HepG2 (cell line): ENCODE data around the gene ZFHX3. TPM values are rescaled to one million over a fixed set of nuclear protein-coding genes. Genes with fewer than 3 reads are reported as not detected.
"Not testable (repeated sequence)": the region's sequence is repeated elsewhere in the genome, so short reads cannot be mapped to it uniquely, and the experiment has no call there.

ENCODE experiments used
- ATAC-seq: fragments of 200-7000 bp; cut with Tn5 transposase; 3 replicates; pipeline ENCODE4 v1.9.1; 2020; ENCODE audit warnings: mild to moderate bottlenecking, moderate library complexity
- BruUV-seq: library from RNA; stranded (reverse); fragments of 400-500 nt; replicated peaks from 2 replicates; lab custom pipeline; 2021; lab: Mats Ljungman, UMichigan
- CTCF ChIA-PET: fragments of 300-600 bp; formaldehyde crosslinking; extraction: SDS; loops from one replicate; lab custom pipeline; 2021; ENCODE audit warnings: low total read pairs, inconsistent platforms, low intra/inter-chr PET ratio; lab: Yijun Ruan, JAX
- POLR2A ChIA-PET: fragments of 350-600 bp; sonication (Branson Sonifier 250); formaldehyde crosslinking; loops from one replicate; lab custom pipeline; 2020; ENCODE audit warnings: antibody characterized with exemption, inconsistent platforms; lab: Yijun Ruan, JAX
- DNase-seq: peaks from one replicate; pipeline ENCODE4 v3.0.0-alpha.2; 2015; ENCODE audit warnings: low spot score
- FAIRE-seq: peaks from 3 replicates; lab custom pipeline; 2011; peaks lifted over from hg19 to GRCh38; lab: Jason Lieb, UNC
- H2AFZ ChIP-seq: one replicate; pipeline ENCODE4 v1.6.1; 2011; ENCODE audit warnings: low read length, inconsistent platforms
- H3K27ac ChIP-seq: fragments of 300-600 bp; 3 replicates; pipeline ENCODE4 v1.8.0; 2011; ENCODE audit warnings: mixed run types, mild to moderate bottlenecking, mixed read lengths, low read length, inconsistent platforms; ENCODE audit not compliant: insufficient read depth; ENCODE audit errors: extremely low read length
- H3K27me3 ChIP-seq, 2 experiments: fragments of 200-600 bp in 1 of 2; 2 replicates in 1 of 2; 3 replicates in 1 of 2; pipeline versions ENCODE4 v1.6.0 to v1.8.0; 2011; ENCODE audit warnings: low read length in 2 of 2, mild to moderate bottlenecking in 2 of 2, moderate library complexity in 2 of 2, inconsistent platforms in 1 of 2; ENCODE audit not compliant: insufficient read depth in 2 of 2, control insufficient read depth in 1 of 2
- H3K36me3 ChIP-seq, 2 experiments: fragments of 200-600 bp in 1 of 2; replicated peaks in 1 of 2; 2 replicates in 1 of 2; 3 replicates in 1 of 2; pipeline versions ENCODE4 v1.5.1 to v1.8.0; 2011; ENCODE audit warnings: low read length in 2 of 2, inconsistent platforms in 1 of 2; ENCODE audit not compliant: insufficient read depth in 2 of 2, control insufficient read depth in 1 of 2
- H3K4me1 ChIP-seq: 2 replicates; pipeline ENCODE4 v1.5.1; 2012; ENCODE audit warnings: low read length, inconsistent platforms; ENCODE audit not compliant: insufficient read depth
- H3K4me2 ChIP-seq: 2 replicates; pipeline ENCODE4 v1.6.0; 2011; ENCODE audit warnings: low read depth, low read length, inconsistent platforms
- H3K4me3 ChIP-seq, 3 experiments: fragments of 200-600 bp in 1 of 3; sonication (generic), shearing (Covaris generic) in 1 of 3; replicated peaks in 1 of 3; 2 replicates each; pipeline ENCODE4 v1.5.1; 2011 to 2016; ENCODE audit warnings: low read length in 3 of 3, inconsistent platforms in 2 of 3, low read depth in 2 of 3, mild to moderate bottlenecking in 2 of 3, control low read depth in 1 of 3, mixed read lengths in 1 of 3; ENCODE audit not compliant: insufficient read depth in 1 of 3
- H3K79me2 ChIP-seq: one replicate; pipeline ENCODE4 v1.6.1; 2011; ENCODE audit warnings: low read length, inconsistent platforms; ENCODE audit not compliant: insufficient read depth
- H3K9ac ChIP-seq: 2 replicates; pipeline ENCODE4 v1.6.0; 2011; ENCODE audit warnings: mild to moderate bottlenecking, low read depth, low read length, inconsistent platforms; ENCODE audit not compliant: insufficient read depth
- H3K9me3 ChIP-seq: 2 replicates; pipeline ENCODE4 v1.5.1; 2012; ENCODE audit warnings: mild to moderate bottlenecking, low read length
- H4K20me1 ChIP-seq: 2 replicates; pipeline ENCODE4 v1.6.0; 2011; ENCODE audit warnings: inconsistent platforms, mild to moderate bottlenecking, low read length, moderate library complexity; ENCODE audit not compliant: insufficient read depth
- CREB1 ChIP-seq, 2 experiments: fragments of 450-650 bp in 1 of 2; IDR thresholded peaks; 2 replicates each; pipeline ENCODE4 v1.6.1; 2016 to 2017; ENCODE audit warnings: control low read depth in 1 of 2, mild to moderate bottlenecking in 1 of 2, missing compliant biosample characterization in 1 of 2, missing genetic modification characterization in 1 of 2
- FOSL1 ChIP-seq: sonication (generic); formaldehyde crosslinking; IDR thresholded peaks from 2 replicates; pipeline ENCODE4 v1.9.0; 2021; ENCODE audit warnings: missing genetic modification reagents, borderline replicate concordance
- GFI1 ChIP-seq: sonication (generic); formaldehyde crosslinking; IDR thresholded peaks from 2 replicates; pipeline ENCODE4 v1.5.0; 2020; ENCODE audit warnings: missing genetic modification reagents, mild to moderate bottlenecking, borderline replicate concordance
- MAF1 ChIP-seq: sonication (generic); formaldehyde crosslinking; IDR thresholded peaks from 2 replicates; pipeline ENCODE4 v1.5.0; 2020; ENCODE audit warnings: missing genetic modification reagents, borderline replicate concordance
- SAFB2 ChIP-seq: sonication (generic); formaldehyde crosslinking; IDR thresholded peaks from 2 replicates; pipeline ENCODE4 v1.5.1; 2020; ENCODE audit warnings: missing genetic modification reagents, low read depth, mild to moderate bottlenecking, borderline replicate concordance
- ZFP36L2 ChIP-seq: sonication (generic); formaldehyde crosslinking; IDR thresholded peaks from 2 replicates; pipeline ENCODE4 v1.4.0; 2020; ENCODE audit warnings: missing genetic modification reagents
- ZNF552 ChIP-seq: sonication (generic); formaldehyde crosslinking; IDR thresholded peaks from 2 replicates; pipeline ENCODE4 v1.9.0; 2022; ENCODE audit warnings: missing genetic modification reagents, mild to moderate bottlenecking, borderline replicate concordance
- ZNF713 ChIP-seq: sonication (generic); formaldehyde crosslinking; IDR thresholded peaks from 2 replicates; pipeline ENCODE4 v1.4.0; 2020; ENCODE audit warnings: mild to moderate bottlenecking, missing genetic modification reagents
- WGBS: methylation state at CpG from one replicate; pipeline ENCODE4 v1.1.6; 2017; ENCODE audit warnings: low lambda C conversion rate; 5-methylcytosine and 5-hydroxymethylcytosine counted together
- in situ Hi-C: cut with HindIII; loops from 2 replicates; pipeline ENCODE4 v1.10.0; 2017; ENCODE audit warnings: low pct_unique_long_range_greater_than_20kb; ENCODE audit not compliant: extremely low pct_ligation_motif_present
- intact Hi-C: fragments of 100-400 bp; cut with micrococcal nuclease; formaldehyde crosslinking; loops from one replicate; pipeline ENCODE4 v1.10.0; 2022; ENCODE audit not compliant: unreplicated experiment
- polyA plus RNA-seq, 8 experiments: library from polyadenylated mRNA; depleted of rRNA in 3 of 8; stranded (reverse) in 7 of 8; unstranded in 1 of 8; fragments of >200 nt; fragmentation: Illumina TruSeq in 4 of 8; extraction: Trizol in 4 of 8; gene quantifications; 2 replicates each; pipeline versions ENCODE4 v1.2.1 to v1.2.3, GENCODE V29; 2011 to 2016; ENCODE audit warnings: low read depth in 4 of 8, missing spikeins in 1 of 8, mixed read lengths in 1 of 8; ENCODE audit not compliant: insufficient read depth in 1 of 8
- total RNA-seq, 5 experiments: library from RNA; depleted of rRNA; stranded (reverse); fragments of >200 nt; fragmentation: Illumina TruSeq; extraction: Trizol; gene quantifications; 2 replicates each; pipeline ENCODE4 v1.2.3, GENCODE V29; 2016; ENCODE audit warnings: low read depth in 1 of 5

Gene ZFHX3
- total and polyA plus RNA-seq, 2 of the 13 experiments (the other 11 are each of a cell fraction or from before 2014, with no cell fraction given): 5.0 to 6.0 TPM

DNA sequence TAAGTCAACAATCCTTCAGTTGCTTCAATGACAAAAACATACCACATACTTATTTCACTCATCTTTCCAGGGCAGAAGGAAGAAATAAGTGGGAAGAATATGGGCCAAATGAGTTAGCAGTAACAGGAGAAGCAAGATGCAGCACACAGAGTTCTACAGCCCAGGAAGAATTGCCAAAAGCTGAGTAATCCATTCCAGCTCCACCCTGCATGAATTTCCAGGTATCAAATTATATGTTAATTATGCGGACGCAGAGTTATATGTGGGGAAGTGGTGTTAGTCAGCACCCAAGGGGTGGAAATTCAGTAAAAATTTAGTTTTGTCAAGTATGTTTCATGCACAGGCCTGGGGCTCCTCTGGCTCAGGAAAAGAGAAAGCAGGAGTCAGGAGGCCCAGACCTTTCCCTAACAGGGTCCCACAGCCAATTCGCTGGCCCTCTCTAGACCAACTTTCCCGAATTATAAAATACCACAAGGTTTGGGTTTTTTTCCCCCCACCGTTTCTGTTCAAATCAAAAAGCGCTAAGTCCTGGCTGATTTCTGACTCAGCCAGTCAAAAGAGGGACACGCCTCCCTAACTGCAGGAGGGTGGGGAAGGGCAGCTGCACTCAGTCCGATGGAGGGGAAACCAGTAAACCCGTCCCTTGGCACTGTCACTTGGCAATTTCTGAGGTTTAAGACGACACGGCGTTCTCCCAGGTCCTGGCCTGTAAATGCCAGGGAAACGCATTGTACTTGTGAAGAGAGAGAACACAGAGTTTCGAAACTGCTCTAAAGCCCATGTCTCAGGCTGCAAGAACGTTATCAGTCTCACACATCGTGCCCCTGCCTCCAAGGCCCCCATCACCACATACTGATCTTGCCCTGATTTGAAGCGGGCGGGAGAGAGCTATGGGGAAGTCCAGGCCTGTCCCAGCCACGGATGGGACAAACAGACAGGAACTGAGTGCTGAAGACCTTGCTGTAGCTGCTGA, 58.1 kb downstream of the ZFHX3 start (continued):
- no peak for TF ChIP-seq MAF1 (CRISPR knock-in tag)
- TF ChIP-seq FOSL1 (CRISPR knock-in tag): 0 out of 2 replicates have a peak, but pooled peaks have one; percentile 16
- TF ChIP-seq ZNF713: no peak
- TF ChIP-seq CREB1 (IDR thresholded peaks at IDR 0.05): no peak
- TF ChIP-seq CREB1 (CRISPR knock-in tag; IDR thresholded peaks at IDR 0.05): no peak
- no peak for TF ChIP-seq ZNF552 (CRISPR knock-in tag)
- TF ChIP-seq GFI1: no peak
- no peak for TF ChIP-seq SAFB2 (CRISPR knock-in tag)
- TF ChIP-seq ZFP36L2 (CRISPR knock-in tag): no peak

DNA sequence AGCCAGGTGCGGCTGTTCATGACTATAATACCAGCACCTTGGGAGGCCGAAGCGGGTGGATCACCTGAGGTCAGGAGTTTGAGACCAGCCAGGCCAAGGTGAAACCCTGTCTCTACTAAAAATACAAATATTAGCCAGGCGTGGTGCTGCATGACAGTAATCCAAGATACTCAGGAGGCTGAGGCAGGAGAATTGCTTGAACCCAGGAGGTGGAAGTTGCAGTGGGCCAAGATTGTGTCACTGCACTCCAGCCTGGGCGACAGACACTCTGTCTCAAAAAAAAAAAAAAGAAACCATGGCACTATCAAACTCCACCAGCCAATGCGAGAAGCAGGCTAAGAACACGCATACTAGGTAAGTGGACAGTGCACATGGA, 58.7 kb downstream of the ZFHX3 start:
- H3K4me2 ChIP-seq, H3K9ac ChIP-seq, FAIRE-seq, intact Hi-C loops, ATAC-seq, H3K36me3 ChIP-seq, in situ Hi-C loops, H3K27me3 ChIP-seq, CTCF ChIA-PET, H3K27ac ChIP-seq, POLR2A ChIA-PET, H3K9me3 ChIP-seq, DNase-seq, BruUV-seq, H2AFZ ChIP-seq, H3K4me3 ChIP-seq: not testable (repeated sequence)
- Histone ChIP-seq H4K20me1 (peaks cover 38% of the 10 kb centered on the region; the same call in 1 of the 2 replicates), H3K4me1 (peaks cover 60% of the 10 kb centered on the region), H3K79me2 (peaks cover 87% of the 10 kb centered on the region)
- 96% methylated on average over 7 of the region's 7 CpGs for WGBS
